NCI-H345 treated with DMSO at 0.1 percent for 48 hours (cell line): Measurements from ENCODE around the gene PCDHGB7.
"Not testable (repeated sequence)": the region's sequence is repeated elsewhere in the genome, so short reads cannot be mapped to it uniquely, and the experiment has no call there.

Experiments used
- DNase-seq: peaks from one replicate; lab custom pipeline; 2025; ENCODE audit not compliant: unreplicated experiment; lab: John Stamatoyannopoulos, UW

Gene PCDHGB7

DNA sequence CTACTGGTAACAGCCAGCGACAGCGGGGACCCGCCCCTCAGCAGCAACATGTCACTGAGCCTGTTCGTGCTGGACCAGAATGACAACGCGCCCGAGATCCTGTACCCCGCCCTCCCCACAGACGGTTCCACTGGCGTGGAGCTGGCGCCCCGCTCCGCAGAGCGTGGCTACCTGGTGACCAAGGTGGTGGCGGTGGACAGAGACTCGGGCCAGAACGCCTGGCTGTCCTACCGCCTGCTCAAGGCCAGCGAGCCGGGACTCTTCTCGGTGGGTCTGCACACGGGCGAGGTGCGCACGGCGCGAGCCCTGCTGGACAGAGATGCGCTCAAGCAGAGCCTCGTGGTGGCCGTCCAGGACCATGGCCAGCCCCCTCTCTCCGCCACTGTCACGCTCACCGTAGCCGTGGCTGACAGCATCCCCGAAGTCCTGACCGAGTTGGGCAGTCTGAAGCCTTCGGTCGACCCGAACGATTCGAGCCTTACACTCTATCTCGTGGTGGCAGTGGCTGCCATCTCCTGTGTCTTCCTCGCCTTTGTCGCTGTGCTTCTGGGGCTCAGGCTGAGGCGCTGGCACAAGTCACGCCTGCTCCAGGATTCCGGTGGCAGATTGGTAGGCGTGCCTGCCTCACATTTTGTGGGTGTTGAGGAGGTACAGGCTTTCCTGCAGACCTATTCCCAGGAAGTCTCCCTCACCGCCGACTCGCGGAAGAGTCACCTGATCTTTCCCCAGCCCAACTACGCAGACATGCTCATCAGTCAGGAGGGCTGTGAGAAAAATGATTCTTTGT lies 22.9 kb upstream of the PCDHGB7 start:
- not testable (repeated sequence) for DNase-seq

DNA sequence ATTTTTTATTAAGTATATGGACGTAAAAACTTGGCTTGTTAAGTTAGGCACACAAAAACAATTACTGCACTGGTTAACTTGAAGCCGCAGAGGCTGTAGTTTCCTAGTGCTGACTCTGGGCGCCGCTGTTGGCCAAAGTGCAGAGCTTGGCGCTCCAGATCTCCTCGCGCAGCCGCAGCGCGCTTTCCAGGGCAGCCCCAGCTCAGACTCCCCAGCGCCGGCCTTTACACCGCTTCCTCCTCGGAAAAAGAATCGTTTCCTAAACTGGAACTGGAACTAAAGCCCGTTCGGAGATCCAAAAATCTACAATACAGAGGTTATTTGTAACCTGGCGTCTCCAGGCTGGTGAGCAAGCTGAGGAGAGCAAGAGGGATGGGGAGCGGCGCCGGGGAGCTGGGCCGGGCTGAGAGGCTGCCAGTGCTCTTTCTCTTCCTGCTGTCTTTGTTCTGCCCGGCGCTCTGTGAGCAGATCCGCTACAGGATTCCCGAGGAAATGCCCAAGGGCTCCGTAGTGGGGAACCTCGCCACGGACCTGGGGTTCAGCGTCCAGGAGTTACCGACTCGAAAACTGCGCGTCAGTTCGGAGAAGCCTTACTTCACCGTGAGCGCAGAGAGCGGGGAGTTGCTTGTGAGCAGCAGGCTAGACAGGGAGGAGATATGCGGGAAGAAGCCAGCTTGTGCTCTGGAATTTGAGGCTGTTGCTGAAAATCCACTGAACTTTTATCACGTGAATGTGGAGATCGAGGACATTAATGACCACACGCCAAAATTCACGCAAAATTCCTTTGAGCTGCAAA lies 19.5 kb upstream of the PCDHGB7 start, which contains the start of gene PCDHGB5:
PCDHGB5 (plus strand) TSS at position 192 of the 796 bp plus-strand sequence; CDS start at position 373, 181 bp downstream.
- DNase-seq, result not testable (repeated sequence)

DNA sequence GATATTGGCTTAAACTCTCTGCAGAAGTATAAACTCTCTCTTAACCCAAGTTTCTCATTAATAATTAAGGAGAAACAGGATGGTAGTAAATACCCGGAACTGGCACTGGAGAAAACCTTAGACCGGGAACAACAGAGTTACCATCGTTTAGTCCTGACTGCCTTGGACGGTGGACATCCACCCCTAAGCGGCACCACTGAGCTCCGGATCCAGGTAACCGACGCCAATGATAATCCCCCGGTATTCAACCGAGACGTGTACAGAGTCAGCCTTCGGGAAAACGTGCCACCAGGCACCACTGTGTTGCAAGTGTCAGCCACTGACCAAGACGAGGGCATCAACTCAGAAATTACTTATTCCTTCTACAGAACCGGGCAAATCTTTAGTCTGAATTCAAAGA lies 18.9 kb upstream of the PCDHGB7 start:
- no peak for DNase-seq

DNA sequence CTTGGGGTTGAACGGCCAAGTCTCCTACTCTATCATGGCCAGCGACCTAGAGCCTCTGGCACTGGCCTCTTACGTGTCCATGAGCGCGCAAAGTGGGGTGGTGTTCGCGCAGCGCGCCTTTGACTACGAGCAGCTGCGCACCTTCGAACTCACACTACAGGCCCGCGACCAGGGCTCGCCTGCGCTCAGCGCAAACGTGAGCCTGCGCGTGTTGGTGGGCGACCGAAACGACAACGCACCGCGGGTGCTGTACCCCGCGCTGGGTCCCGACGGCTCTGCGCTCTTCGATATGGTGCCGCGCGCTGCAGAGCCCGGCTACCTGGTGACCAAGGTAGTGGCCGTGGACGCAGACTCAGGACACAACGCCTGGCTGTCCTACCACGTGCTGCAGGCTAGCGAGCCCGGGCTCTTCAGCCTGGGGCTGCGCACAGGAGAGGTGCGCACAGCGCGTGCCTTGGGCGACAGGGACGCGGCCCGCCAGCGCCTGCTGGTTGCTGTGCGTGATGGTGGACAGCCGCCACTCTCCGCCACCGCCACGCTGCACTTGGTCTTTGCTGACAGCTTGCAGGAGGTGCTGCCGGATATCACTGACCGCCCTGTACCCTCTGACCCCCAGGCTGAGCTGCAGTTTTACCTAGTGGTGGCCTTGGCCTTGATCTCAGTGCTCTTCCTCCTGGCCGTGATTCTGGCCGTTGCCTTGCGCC lies 17.8 kb upstream of the PCDHGB7 start:
- DNase-seq, result no peak

DNA sequence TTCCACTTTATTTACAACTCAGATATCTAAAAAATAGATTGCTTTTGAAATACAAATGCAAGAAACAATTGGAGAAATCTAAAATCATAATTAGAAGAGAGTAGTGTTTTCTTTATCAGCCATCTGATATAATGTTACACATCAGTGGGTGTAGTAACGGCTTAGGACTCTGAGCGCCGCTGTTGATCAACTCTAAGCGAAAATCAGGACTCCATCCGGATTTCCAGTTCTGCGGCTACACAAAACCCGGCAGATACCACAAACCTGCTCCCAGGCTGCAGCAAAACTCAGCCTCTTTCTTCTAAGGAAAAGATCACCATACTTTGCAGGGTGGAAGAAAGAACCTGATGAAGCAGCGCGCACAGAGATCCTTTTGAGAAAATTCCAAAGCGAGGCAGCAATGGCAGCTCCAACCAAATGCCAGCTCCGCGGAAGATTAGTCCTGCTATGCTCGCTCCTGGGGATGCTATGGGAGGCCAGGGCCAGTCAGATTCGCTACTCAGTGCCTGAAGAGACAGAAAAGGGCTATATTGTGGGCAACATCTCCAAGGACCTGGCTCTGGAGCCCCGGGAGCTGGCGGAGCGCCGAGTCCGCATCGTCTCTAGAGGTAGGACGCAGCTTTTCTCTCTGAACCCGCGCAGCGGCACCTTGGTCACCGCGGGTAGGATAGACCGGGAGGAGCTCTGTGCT lies 14.8 kb upstream of the PCDHGB7 start, which contains the start of gene PCDHGA9:
PCDHGA9 (plus strand) TSS at position 226 of the 691 bp plus-strand sequence; CDS start at position 401, 175 bp downstream.
- no peak for DNase-seq

DNA sequence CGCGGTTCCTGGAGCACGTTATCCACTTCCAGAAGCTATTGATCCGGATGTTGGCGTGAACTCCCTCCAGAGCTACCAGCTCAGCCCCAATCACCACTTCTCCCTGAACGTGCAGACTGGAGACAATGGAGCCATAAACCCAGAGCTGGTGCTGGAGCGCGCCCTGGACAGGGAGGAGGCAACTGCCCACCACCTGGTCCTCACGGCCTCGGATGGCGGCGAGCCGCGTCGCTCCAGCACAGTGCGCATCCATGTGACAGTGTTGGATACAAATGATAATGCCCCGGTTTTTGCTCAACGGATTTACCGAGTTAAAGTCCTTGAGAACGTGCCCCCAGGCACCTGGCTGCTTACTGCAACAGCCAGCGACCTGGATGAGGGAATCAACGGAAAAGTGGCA lies 14.1 kb upstream of the PCDHGB7 start:
- no peak for DNase-seq

DNA sequence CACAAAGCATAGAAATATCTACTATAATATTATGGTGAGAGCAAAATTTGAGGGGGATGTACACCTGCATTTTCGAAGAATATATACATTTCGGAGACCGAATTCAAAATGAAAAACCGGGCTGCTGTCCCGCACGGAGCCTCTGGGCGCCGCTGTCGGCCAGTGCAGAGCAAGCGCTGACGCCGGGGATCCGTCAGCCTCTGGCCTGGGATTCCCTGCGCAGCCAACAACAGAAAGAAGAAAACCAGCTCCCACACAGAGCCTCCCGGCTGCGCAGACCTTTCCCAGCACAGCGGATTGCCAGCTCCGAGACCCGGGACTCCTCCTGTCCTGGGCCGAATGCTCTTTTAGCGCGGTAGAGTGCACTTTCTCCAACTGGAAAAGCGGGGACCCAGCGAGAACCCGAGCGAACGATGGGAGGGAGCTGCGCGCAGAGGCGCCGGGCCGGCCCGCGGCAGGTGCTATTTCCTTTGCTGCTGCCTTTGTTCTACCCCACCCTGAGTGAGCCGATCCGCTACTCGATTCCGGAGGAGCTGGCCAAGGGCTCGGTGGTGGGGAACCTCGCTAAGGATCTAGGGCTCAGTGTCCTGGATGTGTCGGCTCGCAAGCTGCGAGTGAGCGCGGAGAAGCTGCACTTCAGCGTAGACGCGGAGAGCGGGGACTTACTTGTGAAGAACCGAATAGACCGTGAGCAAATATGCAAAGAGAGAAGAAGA lies 9.5 kb upstream of the PCDHGB7 start, which contains the start of gene PCDHGB6:
PCDHGB6 (plus strand) TSS at position 232 of the 716 bp plus-strand sequence; CDS start at position 414, 182 bp downstream.
- not testable (repeated sequence) for DNase-seq

DNA sequence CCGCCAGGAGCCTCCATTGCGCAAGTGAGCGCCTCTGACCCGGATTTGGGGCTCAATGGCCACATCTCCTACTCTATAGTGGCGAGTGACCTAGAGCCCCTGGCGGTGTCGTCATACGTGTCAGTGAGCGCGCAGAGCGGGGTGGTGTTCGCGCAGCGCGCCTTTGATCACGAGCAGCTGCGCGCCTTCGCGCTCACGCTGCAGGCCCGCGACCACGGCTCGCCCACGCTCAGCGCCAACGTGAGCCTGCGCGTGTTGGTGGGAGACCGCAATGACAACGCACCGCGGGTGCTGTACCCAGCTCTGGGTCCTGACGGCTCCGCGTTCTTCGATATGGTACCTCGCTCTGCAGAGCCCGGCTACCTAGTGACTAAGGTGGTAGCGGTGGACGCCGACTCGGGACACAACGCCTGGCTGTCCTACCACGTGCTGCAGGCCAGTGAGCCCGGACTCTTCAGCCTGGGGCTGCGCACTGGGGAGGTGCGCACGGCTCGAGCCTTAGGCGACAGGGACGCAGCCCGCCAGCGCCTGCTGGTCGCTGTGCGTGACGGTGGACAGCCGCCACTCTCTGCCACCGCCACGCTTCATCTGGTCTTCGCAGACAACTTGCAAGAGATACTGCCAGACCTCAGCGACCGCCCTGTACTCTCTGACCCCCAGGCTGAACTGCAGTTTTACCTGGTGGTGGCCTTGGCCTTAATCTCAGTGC lies 7.7 kb upstream of the PCDHGB7 start:
- DNase-seq, result no peak

DNA sequence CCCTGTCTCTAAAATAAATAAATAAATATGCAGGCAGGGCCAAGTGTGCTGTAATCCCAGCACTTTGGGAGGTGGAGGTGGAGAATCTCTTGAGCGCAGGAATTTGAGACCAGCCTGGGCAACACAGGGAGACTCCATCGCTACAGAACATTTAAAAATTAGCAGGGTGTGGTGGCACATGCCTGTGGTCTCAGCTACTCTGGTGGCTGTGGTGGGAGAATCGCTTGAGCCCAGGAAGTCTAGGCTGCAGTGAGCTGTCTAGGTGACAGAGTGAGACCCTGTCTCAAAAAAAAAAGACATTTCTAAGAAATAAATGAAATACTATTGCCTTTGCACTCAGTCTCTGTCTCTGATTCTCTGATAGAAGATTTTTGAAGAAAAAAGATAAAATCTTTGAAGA lies 5.9 kb upstream of the PCDHGB7 start:
- no peak for DNase-seq

DNA sequence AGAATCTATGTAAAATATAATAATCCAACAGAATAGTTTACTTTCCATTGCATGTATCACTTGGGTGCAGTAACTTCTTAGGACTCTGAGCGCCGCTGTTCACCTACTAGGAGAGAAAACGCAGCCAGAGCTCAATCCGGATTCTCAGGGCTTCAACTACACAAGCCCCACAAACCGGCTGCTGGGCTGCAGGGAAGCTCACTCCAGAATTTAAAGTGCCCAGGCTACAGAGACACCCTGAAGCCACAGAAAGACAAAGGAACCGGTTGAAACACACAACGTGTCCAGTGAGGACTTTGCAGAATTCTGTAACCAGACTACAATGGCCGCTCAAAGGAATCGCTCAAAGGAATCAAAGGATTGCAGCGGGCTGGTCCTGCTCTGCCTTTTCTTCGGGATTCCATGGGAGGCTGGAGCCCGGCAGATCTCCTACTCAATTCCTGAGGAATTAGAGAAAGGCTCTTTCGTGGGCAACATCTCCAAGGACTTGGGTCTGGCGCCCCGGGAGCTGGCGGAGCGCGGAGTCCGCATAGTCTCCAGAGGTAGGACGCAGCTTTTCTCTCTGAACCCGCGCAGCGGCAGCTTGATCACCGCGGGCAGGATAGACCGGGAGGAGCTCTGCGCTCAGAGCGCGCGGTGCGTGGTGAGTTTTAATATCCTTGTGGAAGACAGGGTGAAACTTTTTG lies 4.5 kb upstream of the PCDHGB7 start, which contains the start of gene PCDHGA10:
PCDHGA10 (plus strand) TSS at position 134 of the 686 bp plus-strand sequence; CDS start at position 323, 189 bp downstream.
- DNase-seq, result no peak

DNA sequence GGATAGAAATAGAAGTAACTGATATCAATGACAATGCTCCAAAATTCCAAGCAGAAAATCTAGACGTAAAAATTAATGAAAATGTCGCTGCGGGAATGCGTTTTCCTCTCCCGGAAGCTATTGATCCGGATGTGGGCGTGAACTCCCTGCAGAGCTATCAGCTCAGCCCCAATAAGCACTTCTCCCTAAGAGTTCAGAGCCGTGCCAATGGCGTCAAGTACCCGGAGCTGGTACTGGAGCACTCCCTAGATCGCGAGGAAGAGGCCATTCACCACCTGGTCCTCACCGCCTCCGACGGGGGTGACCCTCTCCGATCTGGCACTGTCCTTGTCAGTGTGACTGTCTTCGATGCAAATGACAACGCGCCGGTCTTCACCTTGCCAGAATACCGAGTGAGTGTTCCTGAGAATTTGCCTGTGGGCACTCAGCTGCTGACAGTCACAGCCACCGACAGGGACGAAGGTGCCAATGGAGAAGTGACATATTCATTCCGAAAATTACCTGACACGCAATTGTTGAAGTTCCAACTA lies 3.9 kb upstream of the PCDHGB7 start:
- no peak for DNase-seq

DNA sequence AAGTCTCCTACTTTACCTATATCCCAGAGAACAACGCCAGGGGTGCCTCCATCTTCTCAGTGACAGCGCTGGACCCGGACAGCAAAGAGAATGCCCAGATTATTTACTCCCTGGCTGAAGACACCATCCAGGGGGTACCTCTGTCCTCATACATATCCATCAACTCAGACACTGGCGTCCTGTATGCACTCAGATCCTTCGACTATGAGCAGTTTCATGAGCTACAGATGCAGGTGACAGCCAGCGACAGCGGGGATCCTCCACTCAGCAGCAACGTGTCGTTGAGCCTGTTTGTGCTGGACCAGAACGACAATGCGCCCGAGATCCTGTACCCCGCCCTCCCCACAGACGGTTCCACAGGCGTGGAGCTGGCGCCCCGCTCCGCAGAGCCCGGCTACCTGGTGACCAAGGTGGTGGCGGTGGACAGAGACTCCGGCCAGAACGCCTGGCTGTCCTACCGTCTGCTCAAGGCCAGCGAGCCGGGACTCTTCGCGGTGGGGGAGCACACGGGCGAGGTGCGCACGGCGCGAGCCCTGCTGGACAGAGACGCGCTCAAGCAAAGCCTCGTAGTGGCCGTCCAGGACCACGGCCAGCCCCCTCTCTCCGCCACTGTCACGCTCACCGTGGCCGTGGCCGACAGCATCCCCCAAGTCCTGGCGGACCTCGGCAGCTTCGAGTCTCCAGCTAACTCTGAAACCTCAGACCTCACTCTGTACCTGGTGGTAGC lies 2.8 kb upstream of the PCDHGB7 start:
- not testable (repeated sequence) for DNase-seq

DNA sequence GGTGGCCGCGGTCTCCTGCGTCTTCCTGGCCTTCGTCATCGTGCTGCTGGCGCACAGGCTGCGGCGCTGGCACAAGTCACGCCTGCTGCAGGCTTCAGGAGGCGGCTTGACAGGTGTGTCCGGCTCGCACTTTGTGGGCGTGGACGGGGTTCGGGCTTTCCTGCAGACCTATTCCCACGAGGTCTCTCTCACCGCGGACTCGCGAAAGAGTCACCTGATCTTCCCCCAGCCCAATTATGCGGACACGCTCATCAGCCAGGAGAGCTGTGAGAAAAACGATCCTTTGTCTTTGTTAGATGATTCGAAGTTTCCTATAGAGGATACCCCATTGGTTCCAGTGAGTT lies 2.2 kb upstream of the PCDHGB7 start:
- DNase-seq, result not testable (repeated sequence)

DNA sequence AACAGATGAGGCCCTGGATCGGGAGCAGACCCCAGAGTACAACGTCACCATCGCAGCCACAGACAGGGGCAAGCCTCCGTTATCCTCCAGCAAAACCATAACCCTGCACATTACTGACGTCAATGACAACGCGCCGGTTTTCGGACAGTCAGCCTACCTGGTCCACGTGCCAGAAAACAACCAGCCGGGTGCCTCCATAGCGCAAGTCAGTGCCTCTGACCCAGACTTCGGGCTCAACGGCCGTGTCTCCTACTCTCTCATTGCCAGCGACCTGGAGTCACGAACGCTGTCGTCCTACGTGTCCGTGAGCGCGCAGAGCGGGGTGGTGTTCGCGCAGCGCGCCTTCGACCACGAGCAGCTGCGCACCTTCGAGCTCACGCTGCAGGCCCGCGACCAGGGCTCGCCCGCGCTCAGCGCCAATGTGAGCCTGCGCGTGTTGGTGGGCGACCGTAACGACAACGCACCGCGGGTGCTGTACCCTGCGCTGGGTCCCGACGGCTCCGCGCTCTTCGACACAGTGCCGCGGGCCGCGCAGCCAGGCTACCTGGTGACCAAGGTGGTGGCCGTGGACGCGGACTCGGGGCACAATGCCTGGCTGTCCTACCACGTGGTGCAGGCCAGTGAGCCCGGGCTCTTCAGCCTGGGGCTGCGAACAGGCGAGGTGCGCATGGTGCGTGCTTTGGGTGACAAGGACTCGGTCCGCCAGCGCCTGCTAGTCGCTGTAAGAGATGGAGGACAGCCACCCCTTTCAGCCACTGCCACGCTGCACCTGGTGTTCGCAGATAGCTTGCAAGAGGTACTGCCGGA lies 1.8 kb downstream of the PCDHGB7 start:
- no peak for DNase-seq

DNA sequence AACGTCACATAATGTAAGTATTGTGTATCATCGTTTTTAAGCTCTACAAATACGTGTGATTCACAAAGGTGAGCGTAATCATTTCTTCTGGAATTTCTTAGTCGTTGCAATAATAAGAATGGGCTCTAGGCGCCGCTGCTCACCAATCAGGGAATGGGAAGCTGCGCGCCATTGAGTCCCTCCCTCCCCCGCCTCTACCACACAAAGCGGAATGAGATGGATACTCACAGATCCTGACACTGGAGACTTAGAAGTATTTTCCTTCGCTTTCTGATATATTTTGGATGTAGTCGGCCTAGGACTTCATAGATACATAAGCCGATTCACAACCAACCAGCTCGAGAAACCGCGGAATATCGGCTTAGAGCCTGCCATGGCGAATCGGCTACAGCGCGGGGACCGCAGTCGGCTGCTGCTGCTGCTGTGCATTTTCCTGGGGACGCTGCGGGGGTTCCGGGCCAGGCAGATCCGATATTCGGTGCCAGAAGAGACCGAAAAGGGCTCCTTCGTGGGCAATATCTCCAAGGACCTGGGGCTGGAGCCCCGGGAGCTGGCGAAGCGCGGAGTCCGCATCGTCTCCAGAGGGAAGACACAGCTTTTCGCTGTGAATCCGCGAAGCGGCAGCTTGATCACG lies 3.5 kb downstream of the PCDHGB7 start, which contains the start of gene PCDHGA11:
PCDHGA11 (plus strand) TSS at position 197 of the 634 bp plus-strand sequence; CDS start at position 374, 177 bp downstream.
- DNase-seq, result no peak

DNA sequence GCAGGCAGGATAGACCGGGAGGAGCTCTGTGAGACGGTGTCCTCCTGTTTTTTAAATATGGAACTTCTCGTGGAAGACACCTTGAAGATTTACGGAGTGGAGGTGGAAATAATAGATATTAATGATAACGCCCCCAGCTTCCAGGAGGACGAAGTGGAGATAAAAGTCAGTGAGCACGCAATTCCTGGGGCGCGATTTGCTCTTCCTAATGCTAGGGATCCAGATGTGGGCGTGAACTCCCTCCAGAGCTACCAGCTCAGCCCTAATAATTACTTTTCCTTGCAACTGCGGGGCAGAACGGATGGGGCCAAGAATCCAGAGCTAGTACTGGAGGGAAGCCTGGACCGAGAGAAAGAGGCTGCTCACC lies 4.0 kb downstream of the PCDHGB7 start:
- no peak for DNase-seq
